Epithelial cell of esophagus (primary cell): ENCODE data around the gene CCR6.

ENCODE experiments used
- DNase-seq: peaks from one replicate; pipeline ENCODE4 v3.0.0; 2010; ENCODE audit warnings: low read depth
- H3K4me3 ChIP-seq: 2 replicates; pipeline ENCODE4 v1.5.1; 2011; ENCODE audit warnings: mild to moderate bottlenecking, low read length, control low read depth
- TF ChIP-seq, protein P1 (sequence below): IDR thresholded peaks from 2 replicates; pipeline ENCODE4 v1.5.1; 2011; ENCODE audit warnings: low read depth, mild to moderate bottlenecking, low read length, control low read depth, inconsistent platforms; ENCODE audit not compliant: insufficient read depth; ENCODE audit errors: missing control alignments

Gene CCR6

DNA sequence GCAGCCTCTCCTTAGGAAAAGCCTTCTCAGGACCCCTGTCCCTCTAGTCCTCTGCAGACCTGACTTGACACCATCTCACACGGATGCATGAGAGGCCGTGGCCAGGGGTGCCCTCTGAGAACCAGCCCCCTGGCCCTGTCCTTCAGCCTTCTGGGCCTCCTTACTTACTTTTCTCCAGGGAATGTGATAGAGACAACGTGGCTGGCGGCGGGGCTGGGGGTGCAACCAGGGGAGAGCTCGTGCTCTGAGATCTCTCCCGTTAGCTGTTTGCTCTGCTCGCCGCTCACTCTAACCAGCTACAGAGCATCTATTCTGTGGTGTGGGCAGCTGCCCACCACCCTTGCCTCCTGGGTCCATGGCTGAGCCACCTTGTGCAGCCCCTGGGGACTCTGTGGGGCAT is 20.1 kb downstream of the CCR6 start:
- DNase-seq, result no peak
- TF ChIP-seq, protein P1, sequence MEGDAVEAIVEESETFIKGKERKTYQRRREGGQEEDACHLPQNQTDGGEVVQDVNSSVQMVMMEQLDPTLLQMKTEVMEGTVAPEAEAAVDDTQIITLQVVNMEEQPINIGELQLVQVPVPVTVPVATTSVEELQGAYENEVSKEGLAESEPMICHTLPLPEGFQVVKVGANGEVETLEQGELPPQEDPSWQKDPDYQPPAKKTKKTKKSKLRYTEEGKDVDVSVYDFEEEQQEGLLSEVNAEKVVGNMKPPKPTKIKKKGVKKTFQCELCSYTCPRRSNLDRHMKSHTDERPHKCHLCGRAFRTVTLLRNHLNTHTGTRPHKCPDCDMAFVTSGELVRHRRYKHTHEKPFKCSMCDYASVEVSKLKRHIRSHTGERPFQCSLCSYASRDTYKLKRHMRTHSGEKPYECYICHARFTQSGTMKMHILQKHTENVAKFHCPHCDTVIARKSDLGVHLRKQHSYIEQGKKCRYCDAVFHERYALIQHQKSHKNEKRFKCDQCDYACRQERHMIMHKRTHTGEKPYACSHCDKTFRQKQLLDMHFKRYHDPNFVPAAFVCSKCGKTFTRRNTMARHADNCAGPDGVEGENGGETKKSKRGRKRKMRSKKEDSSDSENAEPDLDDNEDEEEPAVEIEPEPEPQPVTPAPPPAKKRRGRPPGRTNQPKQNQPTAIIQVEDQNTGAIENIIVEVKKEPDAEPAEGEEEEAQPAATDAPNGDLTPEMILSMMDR, result no peak

DNA sequence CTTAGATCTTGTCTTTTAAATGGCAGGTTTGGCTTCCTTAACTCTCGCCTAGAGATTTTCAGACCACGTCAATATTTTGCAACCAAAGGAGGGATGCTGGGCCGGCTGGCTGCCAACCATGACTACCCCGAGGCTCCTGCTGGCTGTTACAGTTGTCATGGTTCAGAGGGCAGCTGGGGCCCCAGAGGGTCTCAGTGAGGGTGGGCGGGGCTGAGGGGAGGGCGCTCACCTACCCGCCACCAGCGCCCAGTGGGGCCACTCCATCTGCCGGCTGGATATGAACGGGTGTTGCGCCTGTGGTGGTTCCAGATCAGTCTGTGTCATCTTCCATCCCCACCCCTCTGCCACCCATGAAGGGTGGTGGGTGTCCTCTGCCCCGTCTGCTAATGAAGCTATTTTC is 22.6 kb downstream of the CCR6 start:
- no peak overlapping the region for H3K4me3 ChIP-seq
- no peak for DNase-seq
- TF ChIP-seq, protein P1, result no peak

More for the DNA sequence above, 20.1 kb downstream of the CCR6 start:
- no peak overlapping the region for H3K4me3 ChIP-seq

DNA sequence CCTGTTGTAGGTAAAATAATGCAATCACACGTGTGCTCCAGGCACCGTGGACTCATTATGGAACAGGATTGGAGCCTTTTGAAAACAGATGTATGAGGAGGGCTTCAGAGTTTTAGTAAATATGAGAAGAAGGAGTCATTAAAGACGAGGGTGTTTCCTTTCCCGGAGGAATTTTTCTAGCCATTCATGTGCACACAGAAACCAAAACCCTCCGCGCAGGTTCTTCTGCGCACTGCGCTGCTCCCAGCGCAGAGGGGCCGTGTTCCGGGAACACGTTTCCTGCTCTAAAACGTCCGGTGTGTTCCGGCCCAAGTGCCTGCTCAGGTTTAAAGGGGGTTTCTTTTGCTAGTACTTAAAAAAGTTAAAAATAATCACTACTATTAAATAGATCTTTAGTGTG is 23.2 kb downstream of the CCR6 start:
- no peak overlapping the region for H3K4me3 ChIP-seq
- TF ChIP-seq, protein P1, result no peak
- DNase-seq, result no peak

DNA sequence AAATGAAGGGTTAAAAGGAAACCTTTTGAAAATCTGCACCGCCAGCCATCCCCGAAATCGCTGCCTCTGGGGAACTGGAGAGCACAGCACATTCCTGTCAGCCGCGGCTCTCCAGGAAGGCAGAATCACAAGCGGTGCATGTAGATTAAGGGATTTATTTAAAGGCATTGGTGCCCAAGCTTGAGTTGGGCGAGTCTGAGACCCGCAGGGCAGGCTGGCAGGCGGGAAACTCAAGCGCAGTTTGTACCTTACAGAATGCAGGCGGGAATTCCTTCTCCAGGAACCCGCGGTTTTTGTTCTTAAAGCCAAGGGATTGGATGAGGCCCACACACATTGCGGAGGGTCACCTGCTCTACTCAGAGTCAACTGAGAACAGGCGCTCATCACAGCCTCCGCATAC is 24.1 kb downstream of the CCR6 start:
- H3K4me3 ChIP-seq, result no peak overlapping the region
- TF ChIP-seq, protein P1, result no peak
- no peak for DNase-seq

DNA sequence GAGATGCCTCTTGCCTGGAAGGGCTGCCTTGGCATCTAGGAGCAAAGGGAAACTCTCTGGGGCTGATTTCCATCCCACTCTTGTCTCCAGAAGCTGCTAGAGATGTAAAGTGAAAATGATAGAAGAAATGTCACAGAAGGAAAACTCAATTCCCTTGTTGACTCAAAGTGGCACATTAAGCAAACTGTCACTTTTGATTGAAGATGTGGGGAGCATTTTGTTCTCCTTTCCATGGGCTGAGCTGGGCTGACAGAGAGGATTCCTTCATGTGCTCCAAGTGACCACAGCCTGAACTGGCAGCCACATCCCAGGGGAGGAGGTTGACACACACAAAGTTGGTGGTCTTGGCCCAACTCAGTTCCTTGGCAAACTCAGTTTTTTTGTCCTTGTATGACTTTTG is 25.1 kb downstream of the CCR6 start:
- no peak for DNase-seq

DNA sequence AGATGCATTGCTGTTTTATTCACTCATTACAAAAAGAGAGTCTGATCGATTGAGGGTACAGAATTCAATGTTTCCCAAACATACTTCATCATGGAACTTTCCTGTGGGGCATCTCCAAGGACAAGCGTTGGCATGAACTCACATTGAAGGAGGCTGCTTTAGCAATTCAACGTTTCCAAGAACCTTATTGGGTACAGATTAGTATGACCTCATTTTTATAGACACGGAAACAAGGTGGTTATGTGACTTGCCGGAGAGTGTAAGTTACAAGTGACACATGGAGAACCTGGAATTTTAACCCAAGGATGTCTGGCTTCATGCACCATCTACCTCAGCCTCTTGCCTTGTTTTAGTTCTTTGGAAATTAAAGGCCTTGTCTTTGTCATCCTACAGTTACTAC is 26.1 kb downstream of the CCR6 start:
- DNase-seq, result no peak
- H3K4me3 ChIP-seq, result no peak overlapping the region
- TF ChIP-seq, protein P1, result no peak

More for the DNA sequence above, 25.1 kb downstream of the CCR6 start:
- H3K4me3 ChIP-seq, result no peak overlapping the region
- TF ChIP-seq, protein P1, result no peak

DNA sequence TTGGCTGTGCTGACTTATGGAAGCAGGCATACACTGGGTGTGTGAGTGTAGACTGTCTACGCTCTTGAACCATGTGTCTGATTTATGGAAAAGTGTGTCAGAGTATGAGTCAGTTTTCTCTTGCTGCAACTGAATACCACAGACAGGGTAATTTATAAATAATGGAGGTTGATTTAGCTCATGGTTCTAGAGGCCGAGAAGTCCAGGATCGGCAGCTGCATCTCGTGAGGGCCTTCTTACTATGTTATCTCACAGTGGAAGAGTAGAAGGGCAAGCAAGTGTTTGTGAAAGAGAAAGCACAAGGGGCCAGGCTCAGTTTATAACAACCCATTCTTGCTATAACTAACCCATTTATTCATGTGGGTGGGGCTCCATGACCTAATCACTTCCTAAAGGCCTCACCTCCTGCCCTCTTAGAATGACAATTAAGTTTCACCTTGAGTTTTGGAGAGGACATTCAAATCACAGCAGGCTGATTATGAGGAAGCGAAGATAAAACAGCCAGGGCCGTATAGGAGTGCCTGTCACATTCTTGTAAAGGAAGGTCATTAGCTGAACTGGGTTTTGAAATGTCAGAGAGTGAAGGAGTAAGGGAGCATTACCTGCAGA is 28.1 kb downstream of the CCR6 start:
- no peak overlapping the region for H3K4me3 ChIP-seq
- no peak for DNase-seq
- TF ChIP-seq, protein P1, result no peak
